ENCODE results near the gene CDK1. TPM values are rescaled to one million over a fixed set of nuclear protein-coding genes. Genes with fewer than 3 reads are reported as not detected.

The CDK1 gene
- polyA plus RNA-seq, 1 donor (not counting 4 experiments of a cell fraction or from before 2014, with no cell fraction given): 43.8 TPM

DNA sequence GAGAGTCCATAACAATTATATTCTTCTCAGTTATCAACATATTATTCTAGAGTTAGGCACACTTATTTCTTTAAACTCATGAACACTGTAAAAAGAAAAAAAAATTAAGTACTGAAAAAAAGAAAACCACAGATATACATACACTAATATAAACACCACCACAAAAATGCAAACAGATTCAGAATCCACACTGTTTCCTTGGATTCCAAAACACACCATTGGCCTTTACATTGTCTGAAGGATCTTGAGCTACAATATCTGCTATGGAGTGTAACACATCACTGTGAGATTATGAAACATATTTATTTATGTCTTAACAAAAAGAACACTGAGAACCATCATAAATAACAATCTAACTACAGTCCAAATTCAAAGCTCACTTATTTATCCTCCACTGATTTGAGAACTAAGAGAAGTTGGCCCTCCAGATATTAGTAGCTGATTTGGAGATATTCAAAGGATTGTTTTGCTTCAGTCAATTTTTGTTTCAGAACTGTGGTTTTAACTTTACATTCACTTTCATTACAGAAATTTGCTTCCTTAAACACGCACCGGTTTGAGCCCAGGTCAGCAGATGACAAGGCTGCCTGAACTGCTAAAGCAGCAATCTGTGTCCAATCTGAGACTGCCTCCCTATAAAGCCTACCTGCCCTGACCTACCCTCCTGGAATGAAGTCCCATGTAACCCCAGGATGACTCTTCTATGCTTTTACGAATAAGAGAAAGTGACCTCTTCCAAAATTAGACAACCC, 47.0 kb upstream of the CDK1 start:
- H3K4me2 ChIP-seq (ENCODE audit: control insufficient read depth, extremely low read depth, insufficient read depth, low read depth, low read length): peak overlapping the region; percentile 79
- H3K4me3 ChIP-seq (ENCODE audit: control insufficient read depth in 2 of 3, extremely low read depth in 1 of 3, insufficient read depth in 2 of 3, low read depth in 1 of 3, low read length in 3 of 3): peak overlapping the region in 2 of 3 experiments; percentile 75 to 77
- H3K36me3 ChIP-seq (ENCODE audit: control insufficient read depth in 2 of 2, extremely low read depth in 1 of 2, insufficient read depth in 2 of 2, low read length in 2 of 2): no peaks in the 10 kb centered on the region
- DNase-seq (ENCODE audit: low read depth, low spot score): no peak
- TF ChIP-seq CTCF (optimal IDR thresholded peaks at IDR 0.05 in 1 of 3, IDR thresholded peaks at IDR 0.05 in 1 of 3, conservative IDR thresholded peaks at IDR 0.05 in 1 of 3; ENCODE audit: extremely low read depth in 1 of 3, insufficient read depth in 2 of 3, low read length in 3 of 3) (no peak), EZH2 (IDR thresholded peaks at IDR 0.05; ENCODE audit: low read length) (no peak)
- peaks cover 19% of the 10 kb centered on the region for H3K4me1 ChIP-seq (ENCODE audit: control insufficient read depth, extremely low read depth, insufficient read depth, low read length)
- peak overlapping the region; percentile 1 for H3K27ac ChIP-seq (ENCODE audit: control insufficient read depth, insufficient read depth, low read length)
- FAIRE-seq: peak; percentile 92
- H3K79me2 ChIP-seq (ENCODE audit: control insufficient read depth, insufficient read depth, low read length): peaks cover 21% of the 10 kb centered on the region
- H4K20me1 ChIP-seq (ENCODE audit: control insufficient read depth, extremely low read depth, insufficient read depth, low read length): no peaks in the 10 kb centered on the region
- H3K9ac ChIP-seq (ENCODE audit: control insufficient read depth, extremely low read depth, insufficient read depth, low read length): peak overlapping the region; percentile 79
- H3K27me3 ChIP-seq (ENCODE audit: control insufficient read depth, extremely low read depth, insufficient read depth, low read length): no peaks in the 10 kb centered on the region
- H2AFZ ChIP-seq (ENCODE audit: control insufficient read depth, low read length): no peak overlapping the region
- H3K9me3 ChIP-seq (ENCODE audit: control insufficient read depth, low read depth, low read length): no peaks in the 10 kb centered on the region
- dilution Hi-C loops (cut with MboI; ENCODE audit: extremely low pct_ligation_motif_present, low sequenced_read_pairs): no loop called here
- H3K9me1 ChIP-seq (ENCODE audit: control insufficient read depth, extremely low read depth, insufficient read depth, low read length): no peaks in the 10 kb centered on the region

GRCh38 chr10:60732198-60732806, 46.0 kb upstream of the CDK1 start:
- FAIRE-seq (no peak), DNase-seq (ENCODE audit: low read depth, low spot score) (no peak)
- dilution Hi-C loops (cut with MboI; ENCODE audit: extremely low pct_ligation_motif_present, low sequenced_read_pairs): no loop called here
- H3K9me3 ChIP-seq (ENCODE audit: control insufficient read depth, low read depth, low read length): no peaks in the 10 kb centered on the region
- H3K9me1 ChIP-seq (ENCODE audit: control insufficient read depth, extremely low read depth, insufficient read depth, low read length): no peaks in the 10 kb centered on the region
- no peaks in the 10 kb centered on the region for H4K20me1 ChIP-seq (ENCODE audit: control insufficient read depth, extremely low read depth, insufficient read depth, low read length)
- no peaks in the 10 kb centered on the region for H3K27me3 ChIP-seq (ENCODE audit: control insufficient read depth, extremely low read depth, insufficient read depth, low read length)
- peak overlapping the region; percentile 63 to 77 (median 75) for H3K4me3 ChIP-seq (ENCODE audit: control insufficient read depth in 2 of 3, extremely low read depth in 1 of 3, insufficient read depth in 2 of 3, low read depth in 1 of 3, low read length in 3 of 3)
- peaks cover 19% of the 10 kb centered on the region for H3K4me1 ChIP-seq (ENCODE audit: control insufficient read depth, extremely low read depth, insufficient read depth, low read length)
- peak overlapping the region; percentile 88 for H2AFZ ChIP-seq (ENCODE audit: control insufficient read depth, low read length)
- TF ChIP-seq CTCF (optimal IDR thresholded peaks at IDR 0.05 in 1 of 3, IDR thresholded peaks at IDR 0.05 in 1 of 3, conservative IDR thresholded peaks at IDR 0.05 in 1 of 3; ENCODE audit: extremely low read depth in 1 of 3, insufficient read depth in 2 of 3, low read length in 3 of 3) (no peak), EZH2 (IDR thresholded peaks at IDR 0.05; ENCODE audit: low read length) (no peak)
- H3K9ac ChIP-seq (ENCODE audit: control insufficient read depth, extremely low read depth, insufficient read depth, low read length): peak overlapping the region; percentile 79
- H3K4me2 ChIP-seq (ENCODE audit: control insufficient read depth, extremely low read depth, insufficient read depth, low read depth, low read length): peak overlapping the region; percentile 79
- H3K79me2 ChIP-seq (ENCODE audit: control insufficient read depth, insufficient read depth, low read length): peaks cover 21% of the 10 kb centered on the region
- H3K27ac ChIP-seq (ENCODE audit: control insufficient read depth, insufficient read depth, low read length): peak overlapping the region; percentile 60
- no peaks in the 10 kb centered on the region for H3K36me3 ChIP-seq (ENCODE audit: control insufficient read depth in 2 of 2, extremely low read depth in 1 of 2, insufficient read depth in 2 of 2, low read length in 2 of 2)
